Cardiac muscle cell (in vitro differentiated cells and primary cell): ENCODE measurements around the gene OBSCN. TPM values are rescaled to one million over a fixed set of nuclear protein-coding genes. Genes with fewer than 3 reads are reported as not detected.

Source experiments
- DNase-seq, 2 donors: peaks; one replicate each; pipeline versions ENCODE4 v3.0.0 to v3.0.0-alpha.2; 2010 to 2017; ENCODE audit warnings: low read depth in 1 of 2, low spot score in 1 of 2
- H3K27ac ChIP-seq: fragments of 200-600 bp; sonication (generic); 2 replicates; pipeline ENCODE4 v1.5.1; 2016
- H3K27me3 ChIP-seq: fragments of 200-600 bp; sonication (generic); 2 replicates; pipeline ENCODE4 v1.6.0; 2016; ENCODE audit warnings: control low read depth
- H3K36me3 ChIP-seq: fragments of 200-600 bp; sonication (generic); 2 replicates; pipeline ENCODE4 v1.5.1; 2016; ENCODE audit warnings: control low read depth
- H3K4me1 ChIP-seq: fragments of 200-600 bp; sonication (generic); 2 replicates; pipeline ENCODE4 v1.8.1; 2017; ENCODE audit warnings: low read depth, mild to moderate bottlenecking, mixed run types
- H3K4me3 ChIP-seq: fragments of 200-600 bp; sonication (generic); 2 replicates; pipeline ENCODE4 v1.5.1; 2016; ENCODE audit warnings: mild to moderate bottlenecking
- H3K9me3 ChIP-seq: fragments of 200-600 bp; sonication (generic); 2 replicates; pipeline ENCODE4 v1.5.1; 2017; ENCODE audit warnings: low read depth, mild to moderate bottlenecking, control low read depth
- polyA plus RNA-seq: library from polyadenylated mRNA; unstranded; fragments of >200 nt; fragmentation: Nextera tagmentation; extraction: Ambion mirVana; gene quantifications from 2 replicates; pipeline ENCODE4 v1.2.1, GENCODE V29; 2016
- total RNA-seq: library from RNA; depleted of rRNA; stranded (reverse); fragments of >200 nt; gene quantifications from 2 replicates; pipeline ENCODE4 v1.2.3, GENCODE V29; 2016
- TF ChIP-seq, protein P1 (sequence below): IDR thresholded peaks from 2 replicates; pipeline ENCODE4 v1.5.1; 2012; ENCODE audit warnings: low read depth, mild to moderate bottlenecking, low read length

Gene OBSCN
- total and polyA plus RNA-seq, 2 experiments from 2014 or later, result 87.1 to 390 TPM

DNA sequence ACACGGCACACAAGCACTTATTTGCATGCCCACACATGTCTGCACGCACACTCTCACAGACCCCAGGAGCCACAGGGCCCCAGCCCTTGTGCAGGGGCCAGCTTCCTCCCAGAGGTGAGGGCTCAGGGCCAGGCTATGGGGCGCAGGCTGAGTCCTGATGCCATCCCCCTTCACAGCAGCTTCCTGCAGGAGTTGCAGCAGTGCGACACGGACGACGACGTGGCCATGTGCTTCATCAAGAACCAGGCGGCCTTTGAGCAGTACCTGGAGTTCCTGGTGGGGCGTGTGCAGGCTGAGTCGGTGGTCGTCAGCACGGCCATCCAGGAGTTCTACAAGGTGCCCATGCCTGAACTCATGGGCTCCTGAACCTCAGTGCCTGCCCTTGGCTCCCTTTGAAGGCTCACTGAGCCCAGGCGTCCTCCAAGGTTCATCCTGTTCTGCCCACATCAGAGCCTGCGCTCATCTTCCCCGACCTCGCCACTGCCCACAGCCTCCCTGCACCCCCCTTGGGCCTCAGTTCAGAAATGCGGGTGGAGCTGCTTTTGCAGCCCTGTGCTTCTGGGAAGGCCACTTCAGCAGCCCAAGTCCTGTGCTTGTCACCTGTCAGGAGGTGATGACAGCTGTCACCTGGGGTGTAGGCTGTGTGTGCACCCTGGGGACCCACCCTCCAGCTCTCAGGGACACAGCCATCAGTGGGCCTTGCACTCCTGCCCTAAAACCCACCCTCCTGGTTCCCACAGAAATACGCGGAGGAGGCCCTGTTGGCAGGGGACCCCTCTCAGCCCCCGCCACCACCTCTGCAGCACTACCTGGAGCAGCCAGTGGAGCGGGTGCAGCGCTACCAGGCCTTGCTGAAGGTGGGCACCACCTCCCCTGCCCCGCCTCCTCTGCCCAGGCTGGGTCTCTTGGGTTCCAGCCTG is 132.2 kb downstream of the OBSCN start:
- peaks cover 53% of the 10 kb centered on the region for H3K36me3 ChIP-seq
- H3K27me3 ChIP-seq, result no peaks in the 10 kb centered on the region
- no peaks in the 10 kb centered on the region for H3K4me1 ChIP-seq
- H3K9me3 ChIP-seq, result no peaks in the 10 kb centered on the region
- DNase-seq, result no peak
- no peak overlapping the region for H3K4me3 ChIP-seq
- TF ChIP-seq, protein P1, sequence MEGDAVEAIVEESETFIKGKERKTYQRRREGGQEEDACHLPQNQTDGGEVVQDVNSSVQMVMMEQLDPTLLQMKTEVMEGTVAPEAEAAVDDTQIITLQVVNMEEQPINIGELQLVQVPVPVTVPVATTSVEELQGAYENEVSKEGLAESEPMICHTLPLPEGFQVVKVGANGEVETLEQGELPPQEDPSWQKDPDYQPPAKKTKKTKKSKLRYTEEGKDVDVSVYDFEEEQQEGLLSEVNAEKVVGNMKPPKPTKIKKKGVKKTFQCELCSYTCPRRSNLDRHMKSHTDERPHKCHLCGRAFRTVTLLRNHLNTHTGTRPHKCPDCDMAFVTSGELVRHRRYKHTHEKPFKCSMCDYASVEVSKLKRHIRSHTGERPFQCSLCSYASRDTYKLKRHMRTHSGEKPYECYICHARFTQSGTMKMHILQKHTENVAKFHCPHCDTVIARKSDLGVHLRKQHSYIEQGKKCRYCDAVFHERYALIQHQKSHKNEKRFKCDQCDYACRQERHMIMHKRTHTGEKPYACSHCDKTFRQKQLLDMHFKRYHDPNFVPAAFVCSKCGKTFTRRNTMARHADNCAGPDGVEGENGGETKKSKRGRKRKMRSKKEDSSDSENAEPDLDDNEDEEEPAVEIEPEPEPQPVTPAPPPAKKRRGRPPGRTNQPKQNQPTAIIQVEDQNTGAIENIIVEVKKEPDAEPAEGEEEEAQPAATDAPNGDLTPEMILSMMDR, result no peak
- H3K27ac ChIP-seq, result peak overlapping the region; percentile 6

DNA sequence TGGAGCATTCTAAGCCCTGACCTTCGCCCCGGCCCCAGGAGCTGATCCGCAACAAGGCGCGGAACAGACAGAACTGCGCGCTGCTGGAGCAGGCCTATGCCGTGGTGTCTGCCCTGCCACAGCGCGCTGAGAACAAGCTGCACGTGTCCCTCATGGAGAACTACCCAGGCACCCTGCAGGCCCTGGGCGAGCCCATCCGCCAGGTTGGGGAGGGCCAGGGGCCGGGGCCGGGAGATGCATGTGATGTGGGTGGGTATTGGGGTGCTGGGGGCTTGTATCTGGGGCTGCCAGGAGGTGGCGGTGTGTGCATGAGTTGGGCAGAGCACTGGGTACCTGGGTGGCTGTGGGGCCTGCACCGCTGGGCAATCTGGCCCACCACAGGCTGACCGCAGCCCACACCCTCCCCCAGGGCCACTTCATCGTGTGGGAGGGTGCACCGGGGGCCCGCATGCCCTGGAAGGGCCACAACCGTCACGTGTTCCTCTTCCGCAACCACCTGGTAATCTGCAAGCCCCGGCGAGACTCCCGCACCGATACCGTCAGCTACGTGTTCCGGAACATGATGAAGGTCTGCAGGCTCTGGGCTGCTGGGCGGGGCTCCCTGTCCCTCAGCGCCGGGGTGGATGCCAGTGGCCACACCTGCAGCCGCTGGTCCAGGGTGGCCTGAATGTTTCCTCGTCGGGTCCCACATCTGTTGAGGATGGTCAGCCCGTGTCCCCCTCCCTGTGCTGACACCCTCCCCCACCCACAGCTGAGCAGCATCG is 133.0 kb downstream of the OBSCN start:
- Histone ChIP-seq H3K27me3 (no peaks in the 10 kb centered on the region), H3K4me3 (no peak overlapping the region), H3K36me3 (peaks cover 51% of the 10 kb centered on the region), H3K9me3 (no peaks in the 10 kb centered on the region), H3K4me1 (no peaks in the 10 kb centered on the region), H3K27ac (no peak overlapping the region)
- peak in 1 of 2 donors; percentile 11 for DNase-seq
- TF ChIP-seq, protein P1, result peak; percentile 46

DNA sequence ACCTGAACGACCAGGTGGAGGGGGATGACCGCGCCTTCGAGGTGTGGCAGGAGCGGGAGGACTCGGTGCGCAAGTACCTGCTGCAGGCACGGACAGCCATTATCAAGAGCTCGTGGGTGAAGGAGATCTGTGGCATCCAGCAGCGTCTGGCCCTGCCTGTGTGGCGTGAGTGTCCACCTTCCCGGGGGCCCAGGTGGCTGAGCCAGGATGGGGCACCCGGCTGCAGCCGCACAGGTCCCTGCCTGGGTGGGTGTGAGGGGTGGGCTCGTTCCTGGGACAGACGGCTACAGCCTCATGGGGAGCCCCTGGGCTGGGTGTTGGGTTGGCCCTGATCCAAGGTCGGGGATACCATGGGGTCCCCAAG is 133.6 kb downstream of the OBSCN start:
- H3K27ac ChIP-seq, result no peak overlapping the region
- H3K4me3 ChIP-seq, result no peak overlapping the region
- peaks cover 46% of the 10 kb centered on the region for H3K36me3 ChIP-seq
- TF ChIP-seq, protein P1, result no peak
- no peaks in the 10 kb centered on the region for H3K9me3 ChIP-seq
- no peaks in the 10 kb centered on the region for H3K27me3 ChIP-seq
- H3K4me1 ChIP-seq, result no peaks in the 10 kb centered on the region
- no peak for DNase-seq

DNA sequence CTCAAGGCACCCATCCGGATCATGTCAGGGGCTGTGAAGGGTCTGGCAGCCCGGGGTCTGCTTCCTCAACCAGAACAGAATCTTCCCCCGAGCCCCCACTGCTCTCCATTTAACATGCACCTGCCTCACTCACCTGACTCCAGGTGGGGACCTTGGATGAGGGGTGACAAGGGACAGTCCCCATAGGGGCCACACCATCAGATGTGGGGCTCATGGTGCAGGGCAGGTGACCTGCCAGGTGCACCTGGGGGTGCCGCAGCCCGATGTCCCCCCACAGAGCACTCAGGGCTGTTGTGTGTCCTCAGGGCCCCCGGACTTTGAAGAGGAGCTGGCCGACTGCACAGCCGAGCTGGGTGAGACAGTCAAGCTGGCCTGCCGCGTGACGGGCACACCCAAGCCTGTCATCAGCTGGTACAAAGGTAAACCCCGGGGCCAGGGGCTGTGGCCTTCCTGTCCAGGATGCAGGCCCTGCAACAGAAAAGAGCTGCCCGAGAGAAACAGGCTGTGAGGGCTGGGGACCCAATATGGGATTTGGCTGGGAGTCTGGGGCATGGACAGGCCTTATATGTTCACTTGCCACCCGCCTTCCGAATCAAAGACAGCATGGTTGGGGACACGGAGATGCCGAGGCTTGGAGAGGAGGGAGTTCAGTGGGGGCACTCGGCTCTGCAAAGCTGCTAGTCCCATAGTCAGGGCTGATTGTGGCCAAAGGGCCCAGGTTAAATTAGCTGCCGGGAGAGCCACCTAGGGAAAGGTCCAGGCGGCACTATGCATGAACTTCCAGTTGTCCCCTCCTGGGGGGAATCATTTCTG is 134.2 kb downstream of the OBSCN start:
- no peaks in the 10 kb centered on the region for H3K27me3 ChIP-seq
- H3K9me3 ChIP-seq, result no peaks in the 10 kb centered on the region
- TF ChIP-seq, protein P1, result no peak
- H3K27ac ChIP-seq, result peak overlapping the region; percentile 28
- DNase-seq, result no peak
- H3K36me3 ChIP-seq, result peaks cover 41% of the 10 kb centered on the region
- H3K4me1 ChIP-seq, result no peaks in the 10 kb centered on the region
- no peak overlapping the region for H3K4me3 ChIP-seq

DNA sequence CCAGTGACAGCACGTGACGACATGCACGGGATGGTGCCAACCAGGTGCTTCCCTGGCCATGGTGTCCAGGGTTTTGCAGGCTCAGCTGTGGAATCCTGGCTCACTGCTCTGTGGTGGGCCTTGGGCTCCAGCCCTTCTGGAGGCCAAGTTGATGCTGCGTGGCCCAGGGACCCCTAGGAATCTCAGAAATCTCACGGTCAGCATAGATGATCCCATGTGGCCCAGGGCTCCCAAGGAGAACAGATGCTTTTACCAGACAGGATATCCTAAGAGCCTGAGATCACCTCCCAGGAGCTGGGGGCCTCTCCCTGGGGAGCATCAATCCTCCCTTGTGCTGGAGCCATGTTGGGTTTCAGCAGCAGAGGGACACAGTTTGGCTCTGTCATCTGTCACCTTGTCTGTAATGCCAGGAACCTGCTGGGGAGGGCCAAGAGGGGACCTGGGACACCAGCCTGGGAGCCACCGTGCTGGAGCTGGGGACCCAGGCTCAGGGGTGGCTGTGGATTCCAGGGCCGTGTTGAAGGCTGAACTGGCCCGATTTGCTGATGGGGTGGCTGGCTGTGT is 134.9 kb downstream of the OBSCN start:
- no peak for DNase-seq
- Histone ChIP-seq H3K27ac (peak overlapping the region; percentile 28), H3K27me3 (no peaks in the 10 kb centered on the region), H3K9me3 (no peaks in the 10 kb centered on the region), H3K4me3 (no peak overlapping the region), H3K36me3 (peaks cover 34% of the 10 kb centered on the region), H3K4me1 (no peaks in the 10 kb centered on the region)
- TF ChIP-seq, protein P1, result no peak
